22Rv1 (cell line): ENCODE results near the gene FABP3.

Source experiments
- ZFX ChIP-seq: fragments of 450-650 bp; IDR thresholded peaks from 2 replicates; pipeline ENCODE4 v1.6.1; 2017; ENCODE audit warnings: antibody characterized with exemption, borderline replicate concordance
- TF ChIP-seq, protein P1 (sequence below): fragments of 450-650 bp; IDR thresholded peaks from 2 replicates; pipeline ENCODE4 v1.5.1; 2017; ENCODE audit warnings: mild to moderate bottlenecking

DNA sequence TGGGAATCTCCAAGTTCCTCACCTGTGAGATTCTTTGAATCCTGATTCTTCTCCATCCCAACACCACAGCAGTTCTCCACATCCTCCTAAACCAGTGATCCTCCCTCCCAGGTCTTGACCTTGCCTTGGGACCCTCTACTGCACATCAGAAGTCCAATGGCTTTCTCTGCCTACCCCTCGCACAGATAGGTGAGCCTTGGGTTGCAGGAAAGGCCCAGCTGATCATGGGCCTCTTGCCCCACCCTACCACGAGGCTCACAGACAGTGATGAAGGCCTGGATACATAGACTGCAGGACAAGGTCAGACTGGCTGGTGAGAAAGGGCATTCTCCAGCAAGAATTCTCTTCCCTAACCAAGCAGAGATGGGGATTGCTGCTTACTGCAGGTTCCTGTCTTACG is 825 bp downstream of the FABP3 start:
- TF ChIP-seq, protein P1, sequence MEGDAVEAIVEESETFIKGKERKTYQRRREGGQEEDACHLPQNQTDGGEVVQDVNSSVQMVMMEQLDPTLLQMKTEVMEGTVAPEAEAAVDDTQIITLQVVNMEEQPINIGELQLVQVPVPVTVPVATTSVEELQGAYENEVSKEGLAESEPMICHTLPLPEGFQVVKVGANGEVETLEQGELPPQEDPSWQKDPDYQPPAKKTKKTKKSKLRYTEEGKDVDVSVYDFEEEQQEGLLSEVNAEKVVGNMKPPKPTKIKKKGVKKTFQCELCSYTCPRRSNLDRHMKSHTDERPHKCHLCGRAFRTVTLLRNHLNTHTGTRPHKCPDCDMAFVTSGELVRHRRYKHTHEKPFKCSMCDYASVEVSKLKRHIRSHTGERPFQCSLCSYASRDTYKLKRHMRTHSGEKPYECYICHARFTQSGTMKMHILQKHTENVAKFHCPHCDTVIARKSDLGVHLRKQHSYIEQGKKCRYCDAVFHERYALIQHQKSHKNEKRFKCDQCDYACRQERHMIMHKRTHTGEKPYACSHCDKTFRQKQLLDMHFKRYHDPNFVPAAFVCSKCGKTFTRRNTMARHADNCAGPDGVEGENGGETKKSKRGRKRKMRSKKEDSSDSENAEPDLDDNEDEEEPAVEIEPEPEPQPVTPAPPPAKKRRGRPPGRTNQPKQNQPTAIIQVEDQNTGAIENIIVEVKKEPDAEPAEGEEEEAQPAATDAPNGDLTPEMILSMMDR = no peak
- no peak for TF ChIP-seq ZFX
